HL-60/S4 treated with phorbol 12-myristate 13-acetate at 8.2 ng/mL for 4 days and 3 days (cell line): ENCODE results near the gene CAMSAP1.

Experiments
- in situ Hi-C: fragments of 300-500 bp; cut with MboI; formaldehyde crosslinking; loops from 2 replicates; pipeline ENCODE4 v1.15.0; 2022; ENCODE audit warnings: low sequenced_read_pairs

The CAMSAP1 gene

DNA sequence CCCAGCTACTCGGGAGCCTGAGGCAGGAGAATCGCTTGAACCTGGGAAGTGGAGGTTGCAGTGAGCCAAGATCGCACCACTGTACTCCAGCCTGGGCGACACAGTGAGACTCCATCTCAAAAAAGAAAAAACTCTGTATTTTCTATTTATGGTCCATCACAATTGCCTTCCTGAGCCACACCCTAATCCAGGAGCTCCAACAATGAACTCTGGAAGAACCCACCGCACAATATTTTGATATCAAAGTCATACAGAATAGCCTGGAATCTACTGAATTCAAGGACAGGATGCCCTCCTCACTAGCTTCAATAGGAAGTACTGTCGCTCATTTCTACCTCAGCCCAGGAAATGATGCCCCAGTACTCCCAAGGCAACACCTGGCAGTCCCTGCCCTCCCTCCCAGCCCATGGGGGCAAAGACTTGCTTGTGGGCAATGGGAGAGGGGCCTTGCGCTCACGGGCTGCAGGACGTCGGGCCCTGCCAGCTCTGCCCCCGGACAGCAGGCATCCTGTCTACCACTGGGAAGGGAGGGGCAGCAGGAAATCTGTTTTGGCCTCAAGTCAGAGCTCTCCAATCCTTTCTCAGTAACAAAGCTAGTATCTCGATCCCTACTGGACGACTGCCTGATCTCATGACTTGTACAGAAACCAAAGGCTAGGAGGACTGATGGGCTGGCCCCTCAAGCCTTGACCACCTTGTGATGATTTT is 34.1 kb upstream of the CAMSAP1 start:
- in situ Hi-C loops: no loop called here

DNA sequence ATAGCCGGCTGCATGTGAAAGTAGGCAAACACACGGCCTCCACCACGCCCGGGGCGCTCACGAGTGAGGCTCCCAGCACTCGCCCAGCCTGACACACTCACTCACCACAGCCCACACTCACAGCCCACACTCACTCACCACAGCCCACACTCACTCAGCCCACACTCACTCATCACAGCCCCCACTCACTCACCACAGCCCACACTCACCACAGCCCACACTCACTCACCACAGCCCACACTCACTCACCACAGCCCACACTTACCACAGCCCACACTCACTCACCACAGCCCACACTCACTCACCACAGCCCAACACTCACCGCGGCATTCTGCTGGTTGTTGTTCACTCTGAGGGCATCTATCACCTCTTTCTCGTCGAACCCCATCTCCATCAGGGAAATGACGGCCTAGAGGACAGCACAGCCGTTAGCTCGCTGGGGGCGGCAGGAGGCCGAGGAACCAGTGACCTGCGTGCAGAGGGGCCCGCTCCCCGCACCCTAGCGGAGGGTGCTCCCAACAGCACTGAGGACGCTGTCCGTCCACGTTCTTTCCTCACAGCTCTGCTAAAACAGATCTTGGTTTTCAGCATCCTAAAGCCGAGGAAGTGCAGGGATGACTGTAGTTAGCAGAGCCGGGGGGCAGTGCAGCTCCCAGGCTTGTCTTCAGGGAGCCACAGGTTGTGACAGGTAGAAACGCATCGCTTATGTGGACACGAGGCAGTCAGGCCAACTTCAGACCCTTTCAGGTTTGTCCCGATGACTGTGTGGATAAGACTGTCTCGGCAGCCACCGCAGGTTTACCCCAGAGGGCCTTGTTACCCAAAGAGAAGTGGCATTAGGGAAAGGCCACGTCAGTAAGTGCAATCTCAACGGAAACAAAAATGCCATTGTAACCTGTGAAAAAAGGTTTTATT is 32.3 kb upstream of the CAMSAP1 start:
- in situ Hi-C loops: no loop called here

DNA sequence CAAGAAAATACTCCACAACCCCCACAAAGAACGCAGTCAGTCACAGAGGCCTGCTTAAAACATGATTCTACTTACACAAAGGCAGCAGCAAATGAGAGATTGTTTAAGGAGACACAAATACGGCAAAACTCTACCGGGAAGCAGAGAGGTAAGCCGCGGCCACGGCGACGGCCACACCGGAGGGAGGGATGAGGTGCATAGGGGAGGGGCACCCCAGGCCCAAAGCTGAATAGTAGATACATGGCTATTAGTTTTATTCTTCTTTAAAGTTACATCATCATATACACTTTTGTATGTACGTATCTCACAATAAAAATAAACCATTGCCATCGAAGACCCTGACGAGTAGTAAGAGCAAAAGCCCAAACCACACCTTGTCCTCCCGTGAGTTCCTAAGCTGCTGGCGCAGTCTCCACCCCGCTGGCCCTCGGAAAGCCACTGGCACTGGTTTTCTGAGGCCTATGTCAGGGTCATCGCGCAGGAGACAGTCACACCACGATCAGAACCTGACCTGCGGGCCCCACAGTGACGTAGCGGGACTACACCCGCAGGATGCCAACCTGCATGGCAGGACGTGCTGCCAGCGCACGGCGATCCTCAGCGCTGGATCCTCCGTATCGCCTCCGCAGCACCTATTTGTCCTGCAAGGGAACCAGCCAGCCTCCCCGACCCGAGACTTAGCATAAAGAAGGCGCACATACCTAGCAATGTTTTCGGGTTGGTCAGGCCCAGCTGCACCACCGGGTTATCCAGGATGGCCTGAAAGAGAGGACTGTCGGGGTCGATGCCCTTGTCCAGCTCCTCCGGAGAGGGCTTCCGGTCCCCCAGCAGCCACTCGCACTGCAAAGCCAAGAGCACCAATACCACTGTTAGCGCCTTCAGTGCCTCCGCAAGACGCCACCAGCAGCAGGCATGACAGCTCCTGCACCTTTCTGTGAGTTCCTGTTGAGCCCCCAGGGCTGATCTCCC is 30.5 kb upstream of the CAMSAP1 start:
- in situ Hi-C loops: no loop called here

DNA sequence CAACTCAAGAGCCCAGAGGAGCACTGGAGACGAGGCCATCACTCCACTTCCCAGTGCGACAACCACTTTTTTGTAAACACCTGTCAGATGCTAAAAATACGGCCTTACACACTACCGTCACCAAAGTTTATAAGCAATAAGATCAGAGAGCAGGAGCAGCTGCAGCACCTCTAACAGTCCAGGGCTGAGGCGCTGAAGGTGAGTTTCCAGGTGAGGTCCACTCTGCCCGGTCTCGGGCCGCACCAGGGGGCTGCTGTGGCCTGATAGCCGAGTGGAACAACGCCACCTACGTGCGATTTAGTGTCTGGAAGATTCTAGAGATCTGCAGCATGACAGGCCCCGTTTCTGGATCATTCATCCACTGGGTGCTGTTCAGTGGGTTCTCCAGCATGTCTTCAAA is 25.8 kb upstream of the CAMSAP1 start:
- in situ Hi-C loops: no loop called here

DNA sequence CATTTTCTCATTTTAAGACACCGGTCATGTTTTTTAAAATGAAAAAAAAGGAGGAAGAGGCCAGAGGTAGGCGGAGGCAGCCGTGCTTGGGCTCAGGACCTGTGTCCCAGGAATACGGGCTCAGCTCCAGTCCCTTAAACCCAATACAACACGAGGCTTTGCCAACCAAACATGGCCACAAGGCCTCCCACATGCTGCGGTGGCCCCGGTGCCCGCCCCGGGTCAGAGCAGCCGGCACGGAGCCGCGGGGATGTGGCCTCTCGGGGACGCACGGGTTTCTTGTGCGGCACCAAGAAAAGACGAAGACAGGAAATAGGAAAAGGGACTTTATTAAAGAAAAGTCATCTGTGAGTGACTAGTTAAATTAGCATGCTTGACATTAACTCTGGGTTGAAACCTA is 25.3 kb upstream of the CAMSAP1 start:
- in situ Hi-C loops: no loop called here

DNA sequence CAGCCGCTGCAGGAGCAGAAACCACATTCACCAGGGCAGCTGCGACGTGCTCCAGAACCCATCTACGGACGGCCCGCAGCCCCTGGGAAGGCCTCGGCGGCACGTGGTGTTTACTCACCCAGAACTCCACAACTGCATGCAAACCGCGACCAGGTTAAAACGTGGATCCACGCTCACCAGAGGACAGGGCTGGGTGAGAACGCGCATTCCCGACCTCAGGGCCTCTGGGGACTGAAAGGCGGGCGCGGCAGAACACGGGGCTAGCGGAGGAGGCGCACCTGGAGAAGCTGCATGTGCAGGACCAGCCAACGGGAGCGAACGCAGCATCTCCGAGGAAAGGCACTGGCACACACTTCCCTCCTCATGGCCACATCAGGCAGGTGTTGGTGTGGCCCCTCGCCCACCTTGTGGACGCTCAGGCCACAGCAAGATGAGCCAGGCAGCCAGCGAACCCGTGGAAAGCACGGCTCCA is 24.0 kb upstream of the CAMSAP1 start:
- in situ Hi-C loops: no loop called here

DNA sequence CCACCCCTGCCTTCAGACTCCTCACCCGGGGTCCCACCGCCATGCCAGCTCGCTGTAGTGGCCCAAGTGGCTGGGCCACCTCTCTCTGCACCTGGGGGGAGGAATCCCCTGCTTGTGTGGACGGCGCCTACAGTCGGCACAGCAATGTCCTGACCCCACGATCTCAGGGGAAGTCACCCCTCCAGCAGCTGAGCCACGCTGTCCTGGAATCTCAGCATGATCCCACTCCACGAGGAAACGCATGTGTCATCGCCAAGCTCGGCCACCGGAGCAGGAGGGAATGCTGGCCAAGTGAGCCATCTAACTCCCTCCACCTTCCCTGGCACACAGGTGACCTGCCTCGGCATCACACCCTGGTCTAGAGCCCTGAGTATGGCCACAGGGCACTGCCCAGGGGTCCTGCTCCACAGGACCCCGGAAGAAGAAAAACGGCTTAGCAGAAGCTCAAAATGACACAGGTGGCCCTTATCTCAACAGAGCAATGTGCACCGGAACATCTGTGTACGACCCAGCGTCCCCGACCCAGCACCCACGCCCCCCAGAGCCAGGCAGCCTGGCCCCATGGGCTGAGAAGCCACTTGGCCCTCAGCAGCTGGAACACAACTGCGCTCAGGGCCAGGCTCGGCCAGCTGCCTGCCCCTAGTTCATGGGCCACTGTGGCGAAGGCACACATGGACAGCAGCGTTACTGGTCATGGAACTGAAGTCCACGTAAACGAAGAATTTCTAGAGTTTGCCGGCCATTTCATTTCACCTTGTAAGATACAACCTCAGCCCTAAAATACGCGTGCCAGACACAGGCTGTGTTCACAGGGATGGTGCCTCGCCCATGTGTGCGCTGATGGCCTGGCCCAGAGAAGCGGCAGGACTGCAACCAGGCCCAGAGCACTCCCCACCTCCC is 23.4 kb upstream of the CAMSAP1 start:
- in situ Hi-C loops: no loop called here

DNA sequence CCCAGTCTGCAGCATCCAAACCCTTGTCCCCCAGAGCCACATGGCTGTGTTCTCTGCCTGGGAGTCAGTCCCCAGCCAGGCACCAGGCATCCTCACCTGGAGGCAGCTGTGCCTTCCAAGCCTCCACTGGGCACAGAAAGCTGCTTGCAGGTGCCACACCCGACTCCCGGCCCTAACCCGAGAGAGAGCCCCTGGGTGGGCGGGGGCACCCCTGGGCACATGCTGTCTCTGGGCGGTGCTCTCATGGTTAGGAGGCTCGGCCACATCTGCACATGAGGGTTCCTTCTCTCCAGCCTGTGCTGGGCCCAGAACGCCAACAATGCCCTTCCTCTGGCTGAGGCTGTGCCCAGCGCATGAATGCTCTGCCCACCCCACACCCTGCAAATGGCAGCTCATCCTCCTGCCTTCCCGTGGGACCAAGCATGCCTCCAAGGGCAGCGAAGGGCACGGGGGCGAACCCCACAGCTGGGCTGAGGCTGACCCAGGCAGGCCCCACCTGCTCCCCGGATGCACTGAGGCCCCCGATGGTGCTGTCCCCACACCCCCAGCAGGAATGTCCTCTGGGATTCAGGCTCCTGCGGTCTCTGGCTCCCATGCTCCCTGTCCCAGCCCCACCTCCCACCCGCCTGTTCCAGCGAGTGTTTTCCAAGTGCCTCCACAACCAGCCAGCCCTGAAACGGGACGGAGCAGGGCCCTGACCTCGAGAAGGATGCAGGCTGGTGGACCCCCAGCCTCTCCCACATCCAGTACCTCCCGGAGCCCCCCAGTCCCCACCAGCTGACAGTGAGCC is 22.5 kb upstream of the CAMSAP1 start:
- in situ Hi-C loops: no loop called here

DNA sequence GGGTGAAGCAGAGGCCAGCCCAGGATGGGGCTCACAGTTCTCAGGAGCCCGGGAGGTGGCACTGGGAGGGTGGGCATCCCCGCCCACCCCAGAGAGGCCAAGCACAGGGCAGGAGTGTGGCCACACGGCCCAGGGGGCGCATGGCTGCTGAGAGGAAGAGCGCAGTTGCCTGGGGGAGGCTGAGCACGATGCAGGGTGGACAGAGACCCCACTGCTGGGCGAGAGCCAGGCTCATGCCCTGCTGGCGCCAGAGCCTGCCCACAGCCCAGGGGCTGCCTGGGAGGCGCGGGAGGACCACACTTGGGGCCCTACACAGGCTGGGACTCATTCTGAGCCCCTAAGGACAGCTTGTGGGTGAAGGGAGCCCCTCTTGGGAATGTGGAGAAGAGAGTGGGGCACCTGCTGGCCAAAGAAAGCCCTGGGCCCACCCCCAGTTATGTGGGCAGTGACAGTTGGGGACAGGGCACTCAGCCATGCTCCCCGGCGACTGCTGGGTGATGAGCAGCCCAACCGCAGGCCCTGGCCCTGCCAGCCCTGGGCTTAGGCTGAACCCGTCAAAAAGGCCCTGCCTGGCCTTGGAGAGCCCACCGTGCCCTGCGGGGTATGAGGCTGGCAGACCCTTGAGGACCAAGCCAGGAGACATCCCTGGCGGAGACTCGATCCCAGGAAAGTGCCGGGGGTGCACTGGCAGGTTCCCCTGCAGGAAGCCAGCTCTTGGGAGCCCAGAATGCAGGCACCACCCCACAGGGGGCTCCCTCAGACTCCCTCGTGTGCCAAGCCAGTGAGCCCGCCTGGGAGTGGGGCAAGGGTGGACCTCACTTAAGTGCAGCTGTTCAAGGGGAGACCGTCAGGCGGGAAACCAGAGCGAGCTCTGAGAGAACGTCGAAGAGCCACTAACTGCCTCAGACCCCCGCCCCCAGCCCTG is 21.6 kb upstream of the CAMSAP1 start:
- in situ Hi-C loops: no loop called here

DNA sequence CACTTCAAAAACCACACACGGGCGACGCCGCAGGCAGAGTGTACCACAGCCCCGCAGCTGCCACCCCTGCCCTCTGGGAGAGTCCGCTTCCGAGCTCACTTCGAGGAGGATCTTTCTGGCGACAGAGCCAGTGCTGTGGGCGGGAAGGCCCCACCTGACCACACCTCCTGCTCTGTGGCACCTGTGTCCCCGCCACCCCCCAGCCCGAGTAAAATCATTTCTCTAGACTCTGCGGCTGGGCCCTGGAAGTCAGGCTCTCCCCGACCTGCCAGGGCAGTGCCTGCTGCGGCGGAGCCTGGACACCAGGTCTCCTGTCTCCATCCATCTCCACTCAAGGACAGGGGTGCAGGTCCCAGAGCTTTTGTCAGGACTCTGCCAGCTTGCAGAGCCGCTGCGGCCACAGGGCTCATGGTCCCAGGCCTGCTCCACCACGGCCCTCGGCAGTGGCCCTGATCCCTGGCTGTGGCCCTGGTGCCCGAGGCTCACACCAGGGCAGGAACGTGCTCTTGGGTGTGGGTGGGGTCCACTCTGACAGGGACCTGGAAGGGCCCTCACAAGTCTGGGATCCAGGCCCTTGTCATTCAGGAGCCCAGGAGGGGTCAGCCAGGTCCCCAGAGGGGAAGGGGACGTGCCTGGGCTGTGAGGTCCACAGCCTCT is 20.9 kb upstream of the CAMSAP1 start:
- in situ Hi-C loops: no loop called here

DNA sequence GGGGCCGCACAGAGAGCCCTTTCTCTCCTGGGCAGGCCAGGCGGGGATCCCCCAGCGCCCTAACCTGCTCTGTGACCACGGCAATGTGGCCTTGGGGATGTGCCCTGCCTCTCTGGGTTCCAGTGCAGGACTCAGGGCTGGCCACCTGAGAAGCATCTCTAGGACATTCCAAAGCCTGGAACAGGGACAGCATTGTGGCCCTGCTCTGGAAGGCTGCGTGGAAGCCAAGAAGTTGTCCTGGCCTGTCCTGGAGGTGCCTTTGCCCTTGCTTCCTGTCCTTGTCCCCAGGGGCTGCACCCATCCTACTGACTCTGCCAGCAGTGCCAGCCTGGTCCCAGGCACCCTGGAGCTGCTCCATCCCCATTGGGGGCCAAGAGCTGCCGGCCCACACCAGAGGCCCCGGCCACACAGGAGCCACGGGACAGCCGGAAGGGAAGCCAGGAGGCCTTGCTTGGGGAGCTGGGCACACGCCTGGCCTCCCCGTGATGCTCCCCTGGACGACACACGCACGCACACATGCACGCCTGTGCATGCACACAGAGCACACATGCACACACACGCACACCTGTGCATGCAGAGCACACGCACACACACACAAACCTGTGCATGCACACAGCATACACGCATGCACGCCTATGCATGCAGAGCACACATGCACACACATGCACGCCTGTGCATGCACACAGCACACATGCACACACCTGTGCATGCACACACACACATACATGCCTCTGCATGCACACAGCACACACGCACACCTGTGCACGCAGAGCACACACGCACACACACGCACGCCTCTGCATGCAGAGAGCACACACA is 20.1 kb upstream of the CAMSAP1 start:
- in situ Hi-C loops: no loop called here

DNA sequence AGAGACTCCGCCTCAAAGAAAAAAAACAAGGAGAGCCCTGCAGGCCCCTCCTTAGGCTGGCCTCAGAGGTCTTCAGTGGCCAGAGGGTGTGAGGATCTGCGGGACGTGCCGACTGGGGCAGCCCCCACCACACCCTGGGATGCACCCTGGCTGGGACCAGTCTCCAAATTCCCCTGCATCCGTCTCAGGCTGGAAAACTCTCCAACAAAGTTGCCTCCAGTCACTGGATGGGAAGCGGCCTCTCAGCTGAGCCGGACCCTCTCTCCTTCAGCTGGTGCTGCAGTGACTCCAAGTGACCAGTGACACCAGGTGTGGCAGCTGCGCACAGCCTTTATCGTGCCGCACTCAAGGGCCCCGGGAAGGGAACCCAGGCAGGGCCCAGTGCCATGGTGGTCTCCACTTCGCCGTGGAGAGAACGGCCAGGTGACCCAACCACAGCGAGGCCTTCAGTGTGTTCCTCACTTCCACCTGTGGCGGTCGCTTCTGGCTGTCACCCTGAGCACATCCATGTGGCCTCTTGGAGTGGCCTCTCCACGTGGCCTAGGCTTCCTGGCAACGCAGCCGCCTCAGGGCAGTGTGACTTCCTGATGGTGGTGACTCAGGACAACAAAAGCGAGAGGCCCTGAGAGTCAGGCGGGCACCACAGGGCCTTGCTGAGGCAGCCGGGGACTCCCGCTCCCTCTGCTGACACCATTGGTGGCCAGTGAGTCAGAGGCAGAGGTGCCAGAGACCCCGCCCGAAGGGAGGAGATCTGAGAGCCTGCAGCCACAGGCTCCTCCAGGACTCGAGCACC is 19.3 kb upstream of the CAMSAP1 start:
- in situ Hi-C loops: no loop called here

DNA sequence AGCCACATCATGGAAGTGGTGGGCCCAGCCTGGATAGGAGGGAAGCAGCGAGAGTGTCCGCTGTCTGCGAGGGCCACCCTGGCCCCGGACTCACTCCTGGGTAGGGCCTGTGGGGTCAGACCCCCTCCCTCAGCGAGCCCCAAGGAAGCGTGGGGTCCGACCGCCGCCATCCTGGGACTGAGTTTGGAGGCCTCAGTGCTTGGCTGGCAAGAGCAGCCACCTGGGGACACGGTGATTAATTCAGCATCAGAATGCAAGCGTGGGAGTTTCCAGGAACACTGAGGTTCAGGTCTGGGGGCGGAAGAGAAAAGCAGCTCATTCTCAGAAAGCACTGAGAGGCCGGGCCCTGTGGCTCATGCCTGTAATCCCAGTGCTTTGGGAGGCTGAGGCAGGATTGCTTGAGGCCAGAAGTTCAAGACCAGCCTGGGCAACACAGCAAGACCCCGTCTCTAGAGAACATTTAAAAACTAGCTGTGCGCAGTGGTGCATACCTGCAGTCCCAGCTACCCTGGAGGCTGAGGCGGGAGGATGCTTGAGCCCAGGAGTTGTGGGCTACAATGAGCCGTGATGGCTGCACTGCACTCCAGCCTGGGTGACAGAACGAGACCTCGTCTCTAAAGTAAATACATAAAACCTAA is 18.3 kb upstream of the CAMSAP1 start:
- in situ Hi-C loops: no loop called here

DNA sequence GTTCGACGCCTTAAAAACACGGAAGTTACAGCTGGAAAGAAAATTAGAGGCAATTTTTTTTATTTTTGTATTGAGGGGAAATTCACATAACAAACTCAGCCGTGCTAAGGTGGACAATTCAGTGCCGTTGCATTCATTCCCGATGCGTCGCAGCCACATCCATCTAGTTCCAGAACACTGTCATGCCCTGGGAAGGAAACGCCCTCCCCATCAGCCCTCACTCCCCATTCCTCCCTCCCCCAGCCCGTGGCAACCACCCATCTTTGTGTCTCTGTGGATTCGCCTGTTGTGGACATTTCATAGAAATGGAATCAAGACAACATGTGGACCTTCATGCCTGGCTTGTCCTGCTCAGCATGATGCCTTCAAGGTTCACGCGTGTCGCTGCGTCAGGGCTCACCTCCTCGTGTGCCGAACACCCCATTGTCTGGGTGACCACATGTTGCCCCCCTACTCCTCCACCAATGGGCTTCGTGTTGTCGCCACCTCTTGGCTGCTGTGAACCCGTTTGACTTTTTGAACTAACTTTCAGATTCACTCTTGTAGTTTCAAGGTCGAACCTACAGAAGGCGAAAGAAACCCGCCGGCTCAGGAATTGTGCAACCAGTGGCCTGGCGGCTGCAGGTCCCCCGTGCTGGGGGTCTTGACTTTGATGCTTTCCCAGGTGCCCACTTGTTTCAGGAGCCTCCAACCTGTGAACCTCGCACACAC is 17.4 kb upstream of the CAMSAP1 start:
- in situ Hi-C loops: no loop called here

DNA sequence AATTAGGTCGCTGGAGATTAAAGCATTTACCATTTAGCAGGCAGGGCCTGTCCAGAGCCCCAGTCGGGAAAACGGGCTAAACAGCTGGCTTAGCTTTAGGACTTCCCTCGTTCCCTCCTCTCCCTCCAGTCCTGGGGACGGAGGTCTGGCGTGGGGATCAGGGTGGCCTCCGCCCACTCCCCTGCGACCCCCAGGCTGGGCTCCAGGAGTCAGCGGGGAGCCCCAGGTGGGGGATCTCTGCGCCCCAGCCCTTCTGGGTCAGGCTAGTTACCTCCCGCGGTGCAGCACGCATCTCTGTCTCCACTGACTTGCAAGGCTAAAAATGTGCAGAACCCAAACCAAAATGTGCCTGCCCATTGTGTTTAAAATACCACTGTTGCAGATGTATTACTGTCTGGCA is 16.2 kb upstream of the CAMSAP1 start:
- in situ Hi-C loops: no loop called here
